ENCODE data around the gene DPP7. TPM values are rescaled to one million over a fixed set of nuclear protein-coding genes. Genes with fewer than 3 reads are reported as not detected.
A peak's percentile ranks its signal among the peaks of the same experiment; 100 is the strongest.

DPP7 gene
- total and polyA plus RNA-seq, 12 donors = 91.4 to 677 (median 125) TPM

GRCh38 chr9:137134191-137134590 lies 19.7 kb upstream of the DPP7 start:
- WGBS, 2 donors = 76 to 90% methylated on average over 4 of the region's 4 CpGs
- Histone ChIP-seq H3K27me3 (peaks cover 26 to 80% (median 63%) of the 10 kb centered on the region in 7 donors), H3K4me1 (peaks cover 0 to 17% (median 7%) of the 10 kb centered on the region in 9 donors), H3K36me3 (no peaks in the 10 kb centered on the region), H3K9me3 (peaks cover 0 to 15% (median 0%) of the 10 kb centered on the region in 11 donors), H3K4me3 (no peak overlapping the region), H3K27ac (no peak overlapping the region)
- no peak for ATAC-seq
- intact Hi-C loops (cut with DNase I) = loop anchor here in 2 of 10 donors (10.0 kb wide), 1 partner anchor 51 kb away; the partner anchor contains the start of genes ANAPC2 (in 2 of the 2) and SSNA1 (in 2 of the 2)
- no peak for TF ChIP-seq CTCF (IDR thresholded peaks at IDR 0.05)
- no peak for DNase-seq

GRCh38 chr9:137130176-137130755 lies 15.7 kb upstream of the DPP7 start:
- H3K36me3 ChIP-seq = no peaks in the 10 kb centered on the region
- H3K27ac ChIP-seq = peak overlapping the region in 9 of 10 donors; percentile 67 to 87 (median 82)
- peaks cover 0 to 43% (median 26%) of the 10 kb centered on the region in 7 donors for H3K27me3 ChIP-seq
- intact Hi-C loops (cut with DNase I) = loop anchor here in 2 of 10 donors (10.0 kb wide), 1 partner anchor 55 kb away; the partner anchor contains the start of genes ANAPC2 (in 2 of the 2) and SSNA1 (in 2 of the 2)
- DNase-seq = no peak
- 6 to 8% methylated on average over 58 of the region's 58 CpGs for WGBS, 2 donors
- peak overlapping the region; percentile 50 to 94 (median 82) for H3K4me3 ChIP-seq
- peak in 2 of 8 donors; percentile 3 to 7 for ATAC-seq
- peaks cover 9 to 42% (median 28%) of the 10 kb centered on the region in 9 donors for H3K4me1 ChIP-seq
- peaks cover 0 to 15% (median 0%) of the 10 kb centered on the region in 11 donors for H3K9me3 ChIP-seq
- no peak for TF ChIP-seq CTCF (IDR thresholded peaks at IDR 0.05)

GRCh38 chr9:137129456-137130175 lies 15.1 kb upstream of the DPP7 start:
- DNase-seq (peak; percentile 85 to 90), ATAC-seq (peak; percentile 98 to 100 (median 99))
- H3K27me3 ChIP-seq = peaks cover 0 to 38% (median 20%) of the 10 kb centered on the region in 7 donors
- H3K27ac ChIP-seq = peak overlapping the region in 9 of 10 donors; percentile 67 to 87 (median 82)
- WGBS, 2 donors = 0 to 2% methylated on average over 84 to 86 of the region's 86 CpGs
- H3K36me3 ChIP-seq = no peaks in the 10 kb centered on the region
- no peak for TF ChIP-seq CTCF (IDR thresholded peaks at IDR 0.05)
- H3K9me3 ChIP-seq = peaks cover 0 to 15% (median 0%) of the 10 kb centered on the region in 11 donors
- peak overlapping the region; percentile 50 to 94 (median 82) for H3K4me3 ChIP-seq
- intact Hi-C loops (cut with DNase I) = loop anchor here in 2 of 10 donors (10.0 kb wide), 1 partner anchor 55 kb away; the partner anchor contains the start of genes ANAPC2 (in 2 of the 2) and SSNA1 (in 2 of the 2)
- peaks cover 9 to 42% (median 28%) of the 10 kb centered on the region in 9 donors for H3K4me1 ChIP-seq

GRCh38 chr9:137128862-137129455 lies 14.4 kb upstream of the DPP7 start:
- no peak for TF ChIP-seq CTCF (IDR thresholded peaks at IDR 0.05)
- intact Hi-C loops (cut with DNase I) = no loop called here
- Histone ChIP-seq H3K27ac (peak overlapping the region in 9 of 10 donors; percentile 67 to 87 (median 82)), H3K4me1 (peaks cover 9 to 42% (median 28%) of the 10 kb centered on the region in 9 donors), H3K9me3 (peaks cover 0 to 15% (median 0%) of the 10 kb centered on the region in 11 donors), H3K4me3 (peak overlapping the region; percentile 50 to 94 (median 82)), H3K36me3 (no peaks in the 10 kb centered on the region), H3K27me3 (peaks cover 0 to 31% (median 14%) of the 10 kb centered on the region in 7 donors)
- ATAC-seq (peak in 5 of 8 donors; percentile 2 to 33 (median 24)), DNase-seq (no peak)
- WGBS, 2 donors = 25 to 27% methylated on average over 37 of the region's 37 CpGs

Measured in heart right ventricle (tissue), 16 donors.